Embryonic facial prominence (tissue), 1 donor: ENCODE measurements around the gene LAMB3.
A peak's percentile ranks its signal among the peaks of the same experiment; 100 is the strongest.

Experiments used
- DNase-seq: peaks from one replicate; pipeline ENCODE4 v3.0.0-alpha.2; 2016; ENCODE audit errors: extremely low spot score

The LAMB3 gene

DNA sequence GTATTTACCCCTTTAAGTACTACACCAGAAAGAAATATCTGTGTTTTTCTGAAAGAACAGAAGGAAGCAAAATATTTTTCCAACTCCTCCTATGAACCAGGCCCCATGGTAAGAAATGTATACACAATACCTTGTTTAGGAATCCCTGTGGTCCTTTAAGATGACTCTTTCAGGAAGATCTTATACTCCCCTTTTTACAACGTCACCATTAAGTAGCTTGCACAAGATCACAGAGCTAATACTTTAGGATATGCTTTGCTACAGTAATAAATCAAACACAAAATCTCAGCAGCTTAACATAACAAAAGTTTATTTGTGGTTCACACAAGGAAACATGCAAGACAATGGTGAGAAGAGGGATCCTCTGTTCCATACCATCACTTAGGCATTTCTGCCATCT, 8.8 kb upstream of the LAMB3 start:
- DNase-seq = no peak

- DNase-seq = no peak
These were observed 7.7 kb upstream of the LAMB3 start for GRCh38 chr1:209659909-209660308.

DNA sequence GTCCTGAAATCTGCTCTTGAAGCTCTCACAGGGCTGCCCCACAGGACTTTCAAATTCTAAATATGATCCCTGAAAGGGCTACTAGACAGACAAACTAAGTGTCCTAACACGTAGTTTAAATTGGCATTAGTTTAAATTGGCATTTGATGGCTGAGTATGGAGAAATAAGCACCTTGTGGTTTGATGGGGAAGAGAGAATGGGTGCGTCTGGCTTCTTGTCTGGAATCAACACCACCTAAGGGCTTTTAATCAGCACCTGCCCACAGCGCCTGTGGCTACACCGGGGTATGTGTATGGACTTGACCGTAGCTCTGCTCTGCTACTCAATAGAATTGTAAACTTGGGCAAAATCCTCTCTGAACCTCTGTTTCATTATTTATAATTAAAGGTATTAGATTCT, 5.7 kb upstream of the LAMB3 start:
- DNase-seq = no peak

- no peak for DNase-seq
These were observed 5.1 kb upstream of the LAMB3 start for GRCh38 chr1:209657140-209657879.

DNA sequence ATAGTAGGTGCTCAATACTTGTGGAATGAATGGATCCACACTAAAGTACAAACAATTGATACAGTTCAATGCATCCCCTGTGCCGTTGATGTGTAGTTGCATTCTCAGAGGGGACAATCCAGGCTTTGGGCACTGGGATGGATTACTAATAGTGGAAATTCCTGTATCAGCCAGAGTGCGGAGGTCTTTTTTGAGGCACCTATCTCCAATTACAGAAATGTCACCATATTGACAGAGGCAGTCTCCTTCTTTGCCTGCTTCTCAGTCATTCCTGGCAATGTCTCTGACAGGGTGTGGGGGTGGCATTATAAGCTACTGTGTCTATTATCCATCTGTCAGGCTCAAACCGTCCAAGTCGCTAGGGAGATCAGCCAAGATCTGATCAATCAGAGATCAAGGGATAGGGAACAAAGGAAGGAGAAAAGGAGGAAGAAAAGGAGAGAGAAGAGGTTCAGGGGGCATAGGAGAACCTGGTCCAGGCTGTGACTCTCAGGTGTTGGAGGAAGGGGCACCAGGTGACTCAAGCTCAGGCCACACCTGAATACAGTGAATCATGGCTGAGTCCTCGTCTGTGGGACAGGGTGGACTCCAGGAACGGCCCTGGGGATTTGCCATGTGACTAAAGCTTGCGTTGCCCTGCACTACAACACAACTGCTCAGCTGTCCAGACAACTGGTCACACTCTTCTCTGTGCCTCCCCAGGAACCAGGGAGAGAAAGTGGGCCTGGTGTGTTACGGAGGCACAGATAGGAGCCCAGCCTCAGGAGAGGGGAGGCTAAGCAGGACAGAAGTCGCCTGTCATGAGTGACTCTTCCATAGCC, 3.4 kb upstream of the LAMB3 start:
- no peak for DNase-seq

- no peak for DNase-seq
These were observed 1.7 kb upstream of the LAMB3 start for GRCh38 chr1:209653915-209654351.

- DNase-seq = peak; percentile 59
These were observed 712 bp upstream of the LAMB3 start for GRCh38 chr1:209652873-209653401.

GRCh38 chr1:209651138-209651587, 1.1 kb downstream of the LAMB3 start:
- DNase-seq = no peak

DNA sequence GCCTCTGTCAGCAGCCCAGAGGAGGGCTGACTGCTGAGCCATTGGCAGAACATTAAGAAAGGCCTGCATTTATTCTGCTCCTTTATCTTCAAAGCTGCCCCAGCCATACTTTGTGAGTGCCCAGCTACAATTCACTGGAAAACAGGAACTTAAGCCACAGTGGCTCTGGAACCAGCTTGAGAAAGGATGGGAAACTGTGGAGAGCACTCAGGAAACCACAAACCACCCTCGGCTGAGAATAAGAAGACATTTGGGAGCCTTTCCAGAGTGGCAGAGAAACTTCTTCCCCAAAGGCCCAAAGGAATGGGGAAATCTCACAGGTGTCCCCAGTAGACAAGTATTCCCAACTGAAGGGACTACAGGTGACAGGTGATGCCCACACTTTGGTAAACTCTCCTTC, 1.8 kb downstream of the LAMB3 start:
- no peak for DNase-seq

GRCh38 chr1:209648931-209649776, 3.1 kb downstream of the LAMB3 start:
- no peak for DNase-seq

GRCh38 chr1:209648346-209648745, 3.9 kb downstream of the LAMB3 start:
- no peak for DNase-seq

- DNase-seq = no peak
These were observed 5.1 kb downstream of the LAMB3 start for GRCh38 chr1:209647156-209647555.

DNA sequence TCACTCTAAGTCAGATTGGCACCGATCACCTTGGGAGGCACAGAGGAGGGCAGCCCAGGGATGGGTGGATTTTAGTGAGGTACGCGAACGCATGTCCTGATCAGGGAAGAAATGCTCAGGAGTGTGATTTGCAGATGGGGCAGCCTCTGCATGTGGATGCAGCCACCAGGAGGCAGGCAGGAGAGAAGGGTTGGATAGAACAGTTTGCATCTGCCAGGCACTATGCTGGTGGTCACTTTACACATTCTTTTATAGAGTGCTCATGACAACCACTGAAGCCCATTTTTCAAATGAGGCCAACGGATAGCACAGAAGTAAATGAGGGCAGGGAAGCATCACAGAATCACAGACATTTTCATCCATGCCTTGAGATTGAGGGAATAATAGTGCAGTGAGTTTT, 5.7 kb downstream of the LAMB3 start:
- DNase-seq = no peak

DNA sequence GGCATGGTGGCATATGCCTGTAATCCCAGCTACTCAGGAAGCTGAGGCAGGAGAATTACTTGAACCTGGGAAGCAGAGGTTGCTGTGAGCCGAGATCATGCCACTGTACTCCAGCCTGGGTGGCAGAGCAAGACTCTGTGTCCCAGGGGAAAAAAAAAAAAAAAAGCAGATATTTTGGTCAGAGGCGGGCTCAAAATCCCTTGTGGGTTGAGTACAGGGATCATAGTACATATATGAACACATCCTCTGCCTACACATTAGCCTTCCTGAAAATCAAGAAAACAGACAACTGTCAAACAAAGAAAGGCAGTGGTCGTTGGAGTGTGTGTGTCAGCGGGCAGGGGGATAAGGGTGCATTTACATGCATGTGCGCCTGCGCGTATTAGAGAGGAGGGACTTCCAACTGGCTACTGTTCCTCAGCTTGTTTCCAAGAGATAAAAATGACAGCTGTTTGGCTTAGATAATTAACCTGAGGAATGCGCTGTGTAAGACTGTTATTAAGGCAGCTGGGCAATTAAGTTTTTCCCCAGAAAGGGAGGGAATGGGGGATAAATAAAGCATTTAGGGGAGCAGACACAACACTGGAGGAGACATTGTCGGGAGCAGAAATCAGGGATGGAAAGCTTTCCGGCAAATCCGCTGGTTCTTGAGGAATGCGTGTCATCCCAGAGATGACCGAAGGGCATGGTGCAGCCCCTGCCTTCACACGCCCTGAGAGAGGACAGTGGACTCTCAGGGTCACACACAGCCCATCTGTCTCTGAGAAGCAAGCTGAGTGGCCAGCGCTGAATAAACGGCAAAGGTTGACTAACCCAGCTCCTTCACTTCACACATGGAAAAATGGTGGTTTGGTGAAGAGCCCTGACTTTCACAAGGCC, 6.4 kb downstream of the LAMB3 start:
- no peak for DNase-seq

DNA sequence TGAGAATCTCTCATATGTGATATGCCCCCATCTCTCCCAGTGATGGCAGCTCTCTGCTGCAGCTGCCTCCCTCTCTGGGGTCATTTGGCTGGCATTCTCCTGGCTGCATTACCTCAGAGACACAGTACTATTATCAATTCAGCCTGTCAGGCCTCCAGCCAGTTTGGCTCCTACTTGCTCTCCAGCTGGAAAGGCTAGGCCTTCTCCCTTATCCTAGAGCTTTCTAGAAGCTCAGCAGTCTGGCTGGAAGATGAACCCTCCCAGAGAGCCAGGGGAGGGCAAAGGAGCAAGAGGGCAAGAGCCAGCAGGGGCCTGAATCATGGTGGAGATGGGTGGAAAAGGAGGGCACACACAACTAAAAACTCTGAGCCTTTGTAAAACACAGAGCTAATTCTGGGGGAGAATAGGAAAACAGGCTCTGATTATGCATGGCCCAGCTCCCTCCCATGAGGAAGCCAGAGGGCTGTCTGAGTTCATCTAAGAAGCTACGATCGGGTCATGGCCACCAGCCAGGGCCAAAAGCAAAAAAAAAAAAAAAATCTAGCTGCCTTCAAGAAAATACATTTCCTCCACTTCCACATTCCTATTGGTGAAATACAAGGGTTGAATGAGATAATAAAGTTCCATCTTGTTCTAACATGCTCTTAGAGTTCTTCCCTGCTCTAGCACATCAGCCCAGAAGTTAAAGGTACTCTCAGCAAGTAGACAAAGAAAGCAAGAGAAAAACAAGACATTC, 8.8 kb downstream of the LAMB3 start:
- DNase-seq = no peak

DNA sequence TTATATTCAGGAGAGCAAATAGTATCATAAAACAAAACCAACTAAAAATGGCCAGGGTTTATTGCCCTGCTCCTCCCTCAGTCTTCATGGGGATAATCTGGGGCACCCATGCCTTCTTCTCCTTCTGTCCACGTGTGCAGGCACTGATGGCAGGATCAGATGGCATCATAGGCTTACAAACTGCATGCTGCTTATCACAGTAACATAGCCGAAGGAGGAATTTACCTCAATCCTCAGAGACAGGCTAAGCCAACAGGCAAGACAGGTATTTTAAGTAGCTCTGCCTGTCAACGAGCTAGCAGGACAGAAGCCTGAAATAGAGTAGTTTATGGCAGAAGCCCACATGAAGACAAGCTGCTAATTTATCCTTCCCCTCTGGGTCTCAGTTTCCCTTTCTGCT, 9.4 kb downstream of the LAMB3 start:
- no peak for DNase-seq

DNA sequence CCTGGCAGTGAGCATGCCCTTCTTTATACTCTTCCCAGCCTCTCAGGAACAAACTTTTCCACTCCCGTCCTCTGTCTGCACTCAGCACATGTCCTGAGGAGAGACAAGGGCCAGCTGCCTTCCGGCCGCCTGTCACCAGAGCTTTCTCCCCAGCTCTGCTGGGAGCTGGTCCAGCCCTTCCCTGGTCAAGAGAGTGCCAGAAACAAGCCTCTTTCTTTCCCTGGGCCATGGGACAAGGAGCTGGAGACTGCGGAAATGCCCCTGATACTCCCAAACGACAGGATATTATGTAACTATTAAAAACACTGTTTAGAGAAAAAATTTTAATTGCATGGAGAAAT, 10.4 kb downstream of the LAMB3 start:
- DNase-seq = no peak

DNA sequence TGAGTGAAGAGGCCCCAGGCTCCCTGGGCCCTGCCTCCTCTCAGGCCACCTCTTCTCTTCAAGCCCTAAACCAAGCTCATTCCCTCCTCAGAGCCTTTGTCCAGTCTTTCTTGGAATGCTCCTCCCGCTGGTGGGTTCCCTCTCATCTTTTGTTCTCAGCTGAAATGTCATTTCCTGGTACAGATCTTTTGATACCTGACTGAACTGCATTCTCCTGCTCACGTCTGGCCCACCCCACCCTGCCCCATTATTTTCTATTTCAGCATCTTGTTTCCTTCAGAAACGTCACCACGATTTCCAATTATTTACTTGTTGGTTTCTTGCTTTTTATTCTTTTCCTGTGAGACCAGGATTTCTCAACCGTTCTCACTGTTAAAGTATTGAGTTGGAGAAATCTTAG, 16.4 kb downstream of the LAMB3 start:
- no peak for DNase-seq

DNA sequence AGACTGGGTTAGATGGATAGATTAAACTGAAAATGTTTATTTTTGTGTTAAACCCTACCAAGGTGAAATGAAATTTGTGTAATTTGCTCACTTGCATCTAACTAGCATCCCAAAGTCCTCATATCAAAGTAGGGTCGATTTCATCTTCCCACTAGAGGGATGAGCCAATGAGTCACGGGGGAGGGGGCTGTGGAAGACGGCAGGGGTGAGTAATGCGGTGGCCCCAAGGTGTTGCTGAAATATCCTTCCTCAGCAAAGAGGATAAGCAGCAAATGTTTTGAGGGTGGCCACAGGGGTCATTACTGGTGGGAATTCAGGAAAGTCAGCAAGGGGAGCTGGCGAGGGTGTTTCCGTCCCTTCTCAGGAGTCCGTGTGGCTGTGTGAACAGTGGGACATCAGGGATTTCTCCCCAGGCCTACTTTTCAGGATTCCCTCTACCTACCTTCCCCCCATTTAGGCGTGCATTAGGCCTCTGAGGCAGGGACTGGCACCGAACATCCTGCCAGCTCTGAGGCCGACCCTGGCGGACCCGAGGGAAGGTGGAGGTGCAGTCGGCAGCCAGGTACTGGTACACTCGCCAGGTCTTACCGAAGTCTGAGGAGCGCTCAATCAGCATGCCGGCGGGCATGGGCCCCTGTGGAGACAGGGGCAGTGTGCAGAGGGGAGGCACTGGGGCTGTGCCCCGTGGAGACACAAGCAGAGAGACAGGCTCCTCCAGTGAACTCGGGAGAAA, 18.1 kb downstream of the LAMB3 start:
- DNase-seq = no peak
